Gastrocnemius medialis (tissue), 4 donors: ENCODE measurements around the gene DDX51. TPM values are rescaled to one million over a fixed set of nuclear protein-coding genes. Genes with fewer than 3 reads are reported as not detected.

Experiments
- ATAC-seq, 2 donors: fragments of 150-250 bp; one replicate each; pipeline ENCODE4 v1.9.1; 2016
- DNase-seq, 2 donors: peaks; one replicate each; pipeline ENCODE4 v3.0.0-alpha.2; 2019
- H3K27ac ChIP-seq, 4 donors: fragments of 200-600 bp; sonication (generic); 1 replicate in 1 of 4; 2 replicates in 3 of 4; pipeline ENCODE4 v1.5.1; 2016 to 2018; ENCODE audit warnings: mild to moderate bottlenecking in 2 of 4, moderate library complexity in 1 of 4
- H3K27me3 ChIP-seq, 3 donors: fragments of 200-600 bp; sonication (generic) in 2 of 3; 1 replicate in 1 of 3; 2 replicates in 2 of 3; pipeline versions ENCODE4 v1.5.1 to v1.6.0; 2016 to 2019; ENCODE audit warnings: mild to moderate bottlenecking in 1 of 3, moderate library complexity in 1 of 3
- H3K36me3 ChIP-seq, 2 donors: fragments of 200-600 bp; sonication (generic) in 1 of 2; one replicate each; pipeline ENCODE4 v1.5.1; 2017 to 2018
- H3K4me1 ChIP-seq, 2 donors: fragments of 200-600 bp; sonication (generic) in 1 of 2; one replicate each; pipeline ENCODE4 v1.5.1; 2016 to 2017; ENCODE audit warnings: mild to moderate bottlenecking in 2 of 2
- H3K4me3 ChIP-seq, 4 donors: fragments of 200-600 bp; sonication (generic) in 3 of 4; 1 replicate in 1 of 4; 2 replicates in 3 of 4; pipeline ENCODE4 v1.5.1; 2016 to 2019; ENCODE audit warnings: mild to moderate bottlenecking in 2 of 4
- H3K9me3 ChIP-seq, 3 donors: fragments of 200-600 bp; sonication (generic) in 2 of 3; 1 replicate in 1 of 3; 2 replicates in 2 of 3; pipeline ENCODE4 v1.5.1; 2016 to 2019
- POLR2A ChIP-seq, 2 donors: fragments of 450-650 bp; IDR thresholded peaks; one replicate each; pipeline ENCODE4 v1.6.1; 2017; ENCODE audit warnings: antibody characterized with exemption in 2 of 2, mild to moderate bottlenecking in 2 of 2, moderate library complexity in 2 of 2
- in situ Hi-C, 4 donors: fragments of 200-750 bp; cut with MboI; loops; one replicate each; pipeline versions ENCODE4 v1.15.0 to v1.8.0; 2017; ENCODE audit warnings: low sequenced_read_pairs in 4 of 4
- intact Hi-C: fragments of 100-400 bp; cut with DNase I; formaldehyde crosslinking; loops from one replicate; pipeline ENCODE4 v1.15.1; 2023; ENCODE audit warnings: low total_unique reads
- total RNA-seq, 4 donors: library from RNA; depleted of rRNA; stranded (reverse); fragments of >200 nt; gene quantifications; one replicate each; pipeline versions ENCODE4 v1.1.0 to v1.2.3, GENCODE V29; 2016
- TF ChIP-seq, protein P1 (sequence below), 5 experiments: fragments of 450-650 bp in 3 of 5; fragments of 200-600 bp in 2 of 5; sonication (generic) in 2 of 5; IDR thresholded peaks in 4 of 5; conservative IDR thresholded peaks in 1 of 5; 1 replicate in 4 of 5; 2 replicates in 1 of 5; pipeline ENCODE4 v1.5.1; 2016 to 2019; ENCODE audit warnings: antibody characterized with exemption in 5 of 5, mild to moderate bottlenecking in 3 of 5, moderate library complexity in 3 of 5

Gene DDX51
- total RNA-seq, 4 donors from 2014 or later, result 5.8 to 7.8 (median 6.5) TPM

DNA sequence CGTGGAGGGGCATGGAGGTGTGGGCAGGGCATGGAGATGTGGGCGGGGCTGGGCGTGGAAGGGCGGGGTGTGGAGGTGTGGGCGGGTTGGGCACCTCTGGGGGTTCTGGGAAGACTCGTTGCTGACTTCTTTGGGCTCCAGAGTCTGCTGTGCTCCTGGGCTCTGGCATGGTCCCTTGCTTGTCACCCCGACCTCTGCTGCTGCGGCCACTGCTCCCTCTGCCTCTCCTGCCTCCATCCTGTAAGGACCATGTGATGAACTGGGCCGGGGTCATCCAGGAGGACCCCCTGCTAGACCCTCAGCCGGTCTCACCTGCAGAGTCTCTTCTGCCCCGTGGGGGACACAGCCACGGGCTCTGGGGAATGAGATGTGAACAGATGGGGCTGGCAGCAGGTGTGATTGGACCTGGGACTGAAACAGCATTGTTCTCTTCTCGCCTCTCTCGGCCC is 15.5 kb upstream of the DDX51 start:
- no peaks in the 10 kb centered on the region for H3K36me3 ChIP-seq
- peaks cover 24 to 35% (median 24%) of the 10 kb centered on the region in 3 donors for H3K27me3 ChIP-seq
- no peak for TF ChIP-seq POLR2A (IDR thresholded peaks at IDR 0.05)
- TF ChIP-seq, protein P1, sequence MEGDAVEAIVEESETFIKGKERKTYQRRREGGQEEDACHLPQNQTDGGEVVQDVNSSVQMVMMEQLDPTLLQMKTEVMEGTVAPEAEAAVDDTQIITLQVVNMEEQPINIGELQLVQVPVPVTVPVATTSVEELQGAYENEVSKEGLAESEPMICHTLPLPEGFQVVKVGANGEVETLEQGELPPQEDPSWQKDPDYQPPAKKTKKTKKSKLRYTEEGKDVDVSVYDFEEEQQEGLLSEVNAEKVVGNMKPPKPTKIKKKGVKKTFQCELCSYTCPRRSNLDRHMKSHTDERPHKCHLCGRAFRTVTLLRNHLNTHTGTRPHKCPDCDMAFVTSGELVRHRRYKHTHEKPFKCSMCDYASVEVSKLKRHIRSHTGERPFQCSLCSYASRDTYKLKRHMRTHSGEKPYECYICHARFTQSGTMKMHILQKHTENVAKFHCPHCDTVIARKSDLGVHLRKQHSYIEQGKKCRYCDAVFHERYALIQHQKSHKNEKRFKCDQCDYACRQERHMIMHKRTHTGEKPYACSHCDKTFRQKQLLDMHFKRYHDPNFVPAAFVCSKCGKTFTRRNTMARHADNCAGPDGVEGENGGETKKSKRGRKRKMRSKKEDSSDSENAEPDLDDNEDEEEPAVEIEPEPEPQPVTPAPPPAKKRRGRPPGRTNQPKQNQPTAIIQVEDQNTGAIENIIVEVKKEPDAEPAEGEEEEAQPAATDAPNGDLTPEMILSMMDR (IDR thresholded peaks at IDR 0.05 in 4 of 5, conservative IDR thresholded peaks at IDR 0.05 in 1 of 5), result no peak
- H3K27ac ChIP-seq, result no peak overlapping the region
- DNase-seq (no peak), ATAC-seq (no peak)
- H3K4me3 ChIP-seq, result no peak overlapping the region
- no peaks in the 10 kb centered on the region for H3K9me3 ChIP-seq
- in situ Hi-C loops, result no loop called here
- no peaks in the 10 kb centered on the region for H3K4me1 ChIP-seq
- intact Hi-C loops, result loop anchor here (10.0 kb wide), 1 partner anchor 255 kb away; no protein-coding TSS in a partner anchor

DNA sequence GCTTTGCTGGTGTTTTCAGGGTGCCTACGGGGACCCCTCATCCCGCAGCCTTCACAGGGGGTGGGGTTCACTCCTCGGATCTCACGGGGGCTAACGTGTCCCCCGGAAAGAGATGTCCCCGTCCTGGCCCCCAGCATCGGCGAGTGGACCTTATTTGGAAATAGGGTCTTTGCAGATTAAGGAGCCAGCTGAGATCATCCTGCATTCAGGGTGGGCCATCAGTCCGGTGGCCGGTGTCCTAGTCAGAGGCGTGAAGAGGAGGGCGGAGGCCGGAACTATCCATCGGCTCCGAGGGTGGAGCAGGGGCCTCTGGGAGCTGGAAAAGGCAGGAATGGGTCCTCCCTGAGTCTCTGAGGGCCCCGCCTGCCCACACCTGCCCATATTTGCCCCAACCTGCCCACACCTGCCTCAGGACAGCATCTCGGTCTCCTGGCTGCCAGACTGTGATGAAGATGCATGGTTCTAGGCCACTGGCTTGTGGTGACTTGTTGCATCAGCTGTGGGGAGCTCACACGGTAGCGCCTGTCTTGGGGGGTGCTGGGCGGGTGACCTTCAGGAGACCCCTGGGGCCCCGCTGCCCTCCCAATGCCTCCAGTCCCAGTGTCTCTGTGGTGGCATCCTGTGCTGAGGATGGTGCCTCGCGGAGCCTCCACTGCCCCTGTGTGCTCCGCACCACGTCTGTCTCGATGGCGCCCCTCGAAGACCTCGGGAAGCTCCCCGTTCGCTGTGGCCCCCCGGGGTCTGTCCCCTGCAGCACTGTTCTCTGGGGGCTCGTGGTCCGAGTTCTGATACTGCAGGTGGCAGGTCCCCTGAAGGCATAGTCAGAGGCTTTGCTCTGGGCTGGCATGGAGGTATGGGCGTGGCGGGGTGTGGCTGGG is 14.8 kb upstream of the DDX51 start:
- no peaks in the 10 kb centered on the region for H3K9me3 ChIP-seq
- peaks cover 0 to 5% of the 10 kb centered on the region in 2 donors for H3K4me1 ChIP-seq
- DNase-seq, result no peak
- intact Hi-C loops, result loop anchor here (10.0 kb wide), 1 partner anchor 256 kb away; no protein-coding TSS in a partner anchor
- TF ChIP-seq POLR2A (IDR thresholded peaks at IDR 0.05), result no peak
- TF ChIP-seq, protein P1 (IDR thresholded peaks at IDR 0.05 in 4 of 5, conservative IDR thresholded peaks at IDR 0.05 in 1 of 5), result no peak
- no peak overlapping the region for H3K27ac ChIP-seq
- ATAC-seq, result no peak
- peaks cover 18 to 29% (median 19%) of the 10 kb centered on the region in 3 donors for H3K27me3 ChIP-seq
- in situ Hi-C loops, result no loop called here
- no peaks in the 10 kb centered on the region for H3K36me3 ChIP-seq
- H3K4me3 ChIP-seq, result no peak overlapping the region

DNA sequence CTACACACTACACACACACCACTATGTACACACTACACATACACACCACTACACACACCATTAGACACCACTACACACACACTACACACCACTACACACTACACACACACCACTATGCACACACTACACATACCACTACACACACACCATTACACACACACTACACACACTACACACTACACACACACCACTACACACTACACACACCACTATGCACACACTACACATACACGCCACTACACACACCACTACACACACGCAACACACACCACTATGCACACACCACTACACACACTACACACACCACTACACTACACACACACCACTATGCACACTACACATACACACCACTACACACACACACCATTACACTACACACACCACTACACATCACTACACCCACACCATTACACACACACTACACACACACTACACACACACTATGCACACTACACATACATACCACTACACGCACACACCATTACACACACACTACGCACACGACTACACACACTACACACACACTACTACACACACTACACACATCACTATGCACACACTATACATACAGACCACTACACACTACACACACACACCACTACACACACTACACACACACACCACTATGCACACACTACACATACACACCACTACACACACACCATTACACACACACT is 13.8 kb upstream of the DDX51 start:
- no peak for TF ChIP-seq POLR2A (IDR thresholded peaks at IDR 0.05)
- TF ChIP-seq, protein P1 (IDR thresholded peaks at IDR 0.05 in 4 of 5, conservative IDR thresholded peaks at IDR 0.05 in 1 of 5), result no peak
- ATAC-seq (no peak), DNase-seq (no peak)
- Histone ChIP-seq H3K4me1 (peaks cover 0 to 5% of the 10 kb centered on the region in 2 donors), H3K9me3 (no peaks in the 10 kb centered on the region), H3K36me3 (no peaks in the 10 kb centered on the region), H3K27ac (no peak overlapping the region), H3K4me3 (no peak overlapping the region), H3K27me3 (peaks cover 10 to 18% (median 11%) of the 10 kb centered on the region in 3 donors)
- in situ Hi-C loops (no loop called here), intact Hi-C loops (loop anchor here (10.0 kb wide), 1 partner anchor 257 kb away; no protein-coding TSS in a partner anchor)

DNA sequence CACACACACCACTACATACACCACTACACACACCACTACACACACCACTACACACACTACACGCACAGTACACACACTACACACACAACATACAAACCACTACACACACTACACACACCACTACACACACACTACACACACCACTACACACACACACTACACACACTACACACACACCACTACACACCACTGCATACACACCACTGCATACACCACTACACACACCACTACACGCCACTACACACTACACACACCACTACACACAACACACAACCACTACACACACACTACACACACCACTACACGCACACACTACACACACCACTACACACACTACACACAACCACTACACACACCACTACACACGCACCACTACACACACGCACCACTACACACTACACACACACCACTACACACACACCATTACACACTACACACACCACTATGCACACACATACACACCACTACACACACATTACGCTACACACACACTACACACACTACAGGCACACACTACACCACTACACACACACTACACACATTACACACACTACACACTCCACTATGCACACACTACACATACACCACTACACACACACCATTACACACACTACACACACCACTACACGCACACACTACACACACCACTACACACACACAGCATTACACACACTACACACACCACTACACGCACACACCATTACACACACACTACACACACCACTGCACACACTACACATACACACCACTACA is 12.6 kb upstream of the DDX51 start:
- Histone ChIP-seq H3K9me3 (no peaks in the 10 kb centered on the region), H3K27me3 (peaks cover 0 to 12% (median 4%) of the 10 kb centered on the region in 3 donors), H3K4me3 (no peak overlapping the region), H3K27ac (no peak overlapping the region), H3K36me3 (peaks cover 0 to 8% of the 10 kb centered on the region in 2 donors), H3K4me1 (peaks cover 0 to 5% of the 10 kb centered on the region in 2 donors)
- intact Hi-C loops (loop anchor here (10.0 kb wide), 1 partner anchor 258 kb away; no protein-coding TSS in a partner anchor), in situ Hi-C loops (no loop called here)
- DNase-seq (no peak), ATAC-seq (no peak)
- TF ChIP-seq POLR2A (IDR thresholded peaks at IDR 0.05), result no peak
- TF ChIP-seq, protein P1 (IDR thresholded peaks at IDR 0.05 in 4 of 5, conservative IDR thresholded peaks at IDR 0.05 in 1 of 5), result no peak
